ENCODE data around the gene TRPC1.

GRCh38 chr3:142837526-142837925 is 113.7 kb downstream of the TRPC1 start:
- TF ChIP-seq CTCF (conservative IDR thresholded peaks at IDR 0.05 in 1 of 2, IDR thresholded peaks at IDR 0.05 in 1 of 2; ENCODE audit: extremely low read depth in 1 of 2, insufficient read depth in 1 of 2, low read depth in 1 of 2, low read length in 2 of 2) (no peak), EZH2 (IDR thresholded peaks at IDR 0.05; ENCODE audit: borderline replicate concordance, low read length) (no peak)
